Measurements from ENCODE around the gene SORCS1. TPM values are rescaled to one million over a fixed set of nuclear protein-coding genes. Genes with fewer than 3 reads are reported as not detected.

SORCS1 gene
- total and polyA plus RNA-seq, 2 experiments from 2014 or later = 45.6 to 73.0 TPM

GRCh38 chr10:106830471-106830870 is 334.0 kb downstream of the SORCS1 start:
- H3K36me3 ChIP-seq = no peaks in the 10 kb centered on the region
- no peaks in the 10 kb centered on the region for H3K9me3 ChIP-seq (ENCODE audit: low read depth)
- no peak overlapping the region for H3K4me3 ChIP-seq
- H3K27ac ChIP-seq = no peak overlapping the region
- peaks cover 45% of the 10 kb centered on the region for H3K4me1 ChIP-seq (ENCODE audit: low read depth)
- H3K27me3 ChIP-seq = no peaks in the 10 kb centered on the region
- no peak for DNase-seq (ENCODE audit: low read depth in 1 of 2, low spot score in 1 of 2)
- TF ChIP-seq CTCF (IDR thresholded peaks at IDR 0.05; ENCODE audit: low read depth, low read length) = no peak

GRCh38 chr10:106830006-106830405 is 334.5 kb downstream of the SORCS1 start:
- DNase-seq (ENCODE audit: low read depth in 1 of 2, low spot score in 1 of 2) = no peak
- TF ChIP-seq CTCF (IDR thresholded peaks at IDR 0.05; ENCODE audit: low read depth, low read length) = no peak
- no peaks in the 10 kb centered on the region for H3K27me3 ChIP-seq
- H3K36me3 ChIP-seq = no peaks in the 10 kb centered on the region
- H3K4me3 ChIP-seq = no peak overlapping the region
- no peak overlapping the region for H3K27ac ChIP-seq
- H3K9me3 ChIP-seq (ENCODE audit: low read depth) = no peaks in the 10 kb centered on the region
- H3K4me1 ChIP-seq (ENCODE audit: low read depth) = peaks cover 46% of the 10 kb centered on the region

DNA sequence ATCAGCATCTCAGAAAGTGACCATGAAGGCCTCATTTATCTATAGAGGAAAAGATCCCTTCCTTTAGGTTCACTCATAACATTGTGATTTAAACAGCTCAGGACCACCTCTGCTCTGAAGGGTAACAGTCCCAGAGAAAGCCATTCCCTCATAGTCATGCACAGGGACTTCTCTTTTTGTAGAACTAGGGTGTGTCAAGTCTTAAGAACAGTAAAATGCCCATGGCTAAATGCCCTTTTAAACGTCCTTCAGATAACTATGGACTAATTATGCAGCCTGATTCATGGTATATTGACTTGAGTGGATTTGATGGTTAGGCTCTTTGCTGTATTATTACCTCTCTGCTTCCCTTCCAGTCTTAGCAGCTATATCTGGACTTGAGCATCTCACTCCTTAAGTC is 337.8 kb downstream of the SORCS1 start:
- Histone ChIP-seq H3K4me1 (ENCODE audit: low read depth) (peaks cover 34% of the 10 kb centered on the region), H3K36me3 (no peaks in the 10 kb centered on the region), H3K4me3 (no peak overlapping the region), H3K27me3 (no peaks in the 10 kb centered on the region), H3K27ac (peak overlapping the region; percentile 89), H3K9me3 (ENCODE audit: low read depth) (no peaks in the 10 kb centered on the region)
- no peak for DNase-seq (ENCODE audit: low read depth in 1 of 2, low spot score in 1 of 2)
- TF ChIP-seq CTCF (IDR thresholded peaks at IDR 0.05; ENCODE audit: low read depth, low read length) = no peak

DNA sequence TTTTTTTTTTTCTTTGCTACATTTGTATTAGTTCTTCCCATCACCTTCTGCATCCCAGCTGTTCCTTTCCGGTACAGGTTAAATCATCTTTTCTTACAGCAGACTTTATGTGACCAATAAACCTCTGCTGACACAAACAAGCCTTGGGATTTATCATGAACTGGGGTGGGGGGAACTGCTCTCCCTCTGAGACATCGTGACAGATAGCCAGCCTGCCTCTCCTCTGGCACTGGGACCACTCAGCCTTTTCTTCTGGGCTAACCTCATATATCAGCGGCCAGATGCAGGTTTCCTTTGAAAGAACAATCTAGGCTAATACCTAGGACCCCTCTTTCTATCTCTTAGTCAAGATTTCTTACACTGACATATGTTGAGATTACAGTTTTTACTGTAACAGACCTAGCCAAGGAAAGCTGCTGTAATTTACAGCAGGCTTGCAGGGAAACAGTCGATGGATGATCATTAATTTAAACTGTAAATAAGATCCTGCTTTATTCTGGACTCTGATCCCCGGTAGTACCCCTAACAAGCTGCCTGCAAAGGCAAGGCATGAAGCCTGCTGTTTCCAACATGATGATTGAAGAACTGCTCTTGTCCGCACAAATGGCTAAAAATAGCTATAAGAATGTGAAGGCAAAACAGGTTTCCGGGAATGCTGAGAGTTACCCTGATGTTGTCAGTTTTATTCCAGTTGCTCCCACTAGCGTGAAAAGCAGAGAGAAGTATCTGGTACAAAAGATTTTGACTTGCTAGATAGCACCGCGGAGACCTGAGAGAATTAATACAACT is 338.7 kb downstream of the SORCS1 start:
- Histone ChIP-seq H3K36me3 (no peaks in the 10 kb centered on the region), H3K4me3 (no peak overlapping the region), H3K4me1 (ENCODE audit: low read depth) (peaks cover 34% of the 10 kb centered on the region), H3K9me3 (ENCODE audit: low read depth) (no peaks in the 10 kb centered on the region), H3K27me3 (no peaks in the 10 kb centered on the region), H3K27ac (peak overlapping the region; percentile 89)
- no peak for TF ChIP-seq CTCF (IDR thresholded peaks at IDR 0.05; ENCODE audit: low read depth, low read length)
- peak in 1 of 2 donors; percentile 81 for DNase-seq (ENCODE audit: low read depth in 1 of 2, low spot score in 1 of 2)

- no peak for TF ChIP-seq CTCF (IDR thresholded peaks at IDR 0.05; ENCODE audit: low read depth, low read length)
These were observed 343.9 kb downstream of the SORCS1 start for GRCh38 chr10:106820579-106820978.

More at GRCh38 chr10:106820579-106820978, 343.9 kb downstream of the SORCS1 start:
- H3K27me3 ChIP-seq = no peaks in the 10 kb centered on the region
- no peak for DNase-seq (ENCODE audit: low read depth in 1 of 2, low spot score in 1 of 2)
- H3K4me3 ChIP-seq = no peak overlapping the region
- no peaks in the 10 kb centered on the region for H3K36me3 ChIP-seq
- H3K4me1 ChIP-seq (ENCODE audit: low read depth) = peaks cover 9% of the 10 kb centered on the region
- H3K9me3 ChIP-seq (ENCODE audit: low read depth) = no peaks in the 10 kb centered on the region
- no peak overlapping the region for H3K27ac ChIP-seq
